Fibroblast of peridontal ligament (primary cell): ENCODE measurements around the gene SLC10A3.
"Not testable (repeated sequence)": the region's sequence is repeated elsewhere in the genome, so short reads cannot be mapped to it uniquely, and the experiment has no call there.

Experiments used
- DNase-seq: peaks from one replicate; pipeline ENCODE4 v3.0.0-alpha.2; 2010; ENCODE audit errors: extremely low read depth

The SLC10A3 gene

GRCh38 chrX:154509455-154509854 lies 19.0 kb upstream of the SLC10A3 start:
- no peak for DNase-seq

GRCh38 chrX:154508384-154508745 lies 17.9 kb upstream of the SLC10A3 start:
- no peak for DNase-seq

- no peak for DNase-seq
These were observed 17.4 kb upstream of the SLC10A3 start for GRCh38 chrX:154507673-154508383.

GRCh38 chrX:154506483-154507332 lies 16.3 kb upstream of the SLC10A3 start:
- DNase-seq: no peak

- DNase-seq: no peak
These were observed 15.3 kb upstream of the SLC10A3 start for GRCh38 chrX:154505734-154506133.

GRCh38 chrX:154502989-154503388 lies 12.6 kb upstream of the SLC10A3 start:
- no peak for DNase-seq

GRCh38 chrX:154502098-154502497 lies 11.7 kb upstream of the SLC10A3 start:
- no peak for DNase-seq

GRCh38 chrX:154501423-154501822 lies 11.0 kb upstream of the SLC10A3 start:
- DNase-seq: not testable (repeated sequence)

- DNase-seq: not testable (repeated sequence)
These were observed 6.2 kb upstream of the SLC10A3 start for GRCh38 chrX:154496591-154497137.

- no peak for DNase-seq
These were observed 5.1 kb upstream of the SLC10A3 start for GRCh38 chrX:154495472-154495922.

GRCh38 chrX:154494715-154495114 lies 4.3 kb upstream of the SLC10A3 start:
- DNase-seq: no peak

- peak; percentile 53 for DNase-seq
These were observed 412 bp downstream of the SLC10A3 start for GRCh38 chrX:154490021-154490413.

- DNase-seq: no peak
These were observed 1.2 kb downstream of the SLC10A3 start for GRCh38 chrX:154489182-154489581.

- DNase-seq: no peak
These were observed 1.9 kb downstream of the SLC10A3 start for GRCh38 chrX:154488336-154489075.

- DNase-seq: no peak
These were observed 2.7 kb downstream of the SLC10A3 start for GRCh38 chrX:154487518-154488290.

GRCh38 chrX:154486396-154487207 lies 3.8 kb downstream of the SLC10A3 start, which contains the start of gene UBL4A:
TSS of gene UBL4A (minus strand) at chrX:154486615. CDS start at chrX:154486584, 31 bp downstream.
- DNase-seq: no peak

- no peak for DNase-seq
These were observed 4.4 kb downstream of the SLC10A3 start for GRCh38 chrX:154486052-154486395.

GRCh38 chrX:154485150-154486051 lies 5.0 kb downstream of the SLC10A3 start:
- no peak for DNase-seq
